ENCODE results near the gene CCDC150.

CCDC150 gene

GRCh38 chr2:196677404-196677803, 37.9 kb downstream of the CCDC150 start:
- 0 out of 2 replicates have a peak, but pooled peaks cover 9% of the 10 kb centered on the region for H3K36me3 ChIP-seq (ENCODE audit: low read length)
- no peak overlapping the region for H3K9ac ChIP-seq (ENCODE audit: low read length)
- no peak for TF ChIP-seq EZH2phosphoT487 (conservative IDR thresholded peaks at IDR 0.05; ENCODE audit: low read length)
- TF ChIP-seq, protein P1, sequence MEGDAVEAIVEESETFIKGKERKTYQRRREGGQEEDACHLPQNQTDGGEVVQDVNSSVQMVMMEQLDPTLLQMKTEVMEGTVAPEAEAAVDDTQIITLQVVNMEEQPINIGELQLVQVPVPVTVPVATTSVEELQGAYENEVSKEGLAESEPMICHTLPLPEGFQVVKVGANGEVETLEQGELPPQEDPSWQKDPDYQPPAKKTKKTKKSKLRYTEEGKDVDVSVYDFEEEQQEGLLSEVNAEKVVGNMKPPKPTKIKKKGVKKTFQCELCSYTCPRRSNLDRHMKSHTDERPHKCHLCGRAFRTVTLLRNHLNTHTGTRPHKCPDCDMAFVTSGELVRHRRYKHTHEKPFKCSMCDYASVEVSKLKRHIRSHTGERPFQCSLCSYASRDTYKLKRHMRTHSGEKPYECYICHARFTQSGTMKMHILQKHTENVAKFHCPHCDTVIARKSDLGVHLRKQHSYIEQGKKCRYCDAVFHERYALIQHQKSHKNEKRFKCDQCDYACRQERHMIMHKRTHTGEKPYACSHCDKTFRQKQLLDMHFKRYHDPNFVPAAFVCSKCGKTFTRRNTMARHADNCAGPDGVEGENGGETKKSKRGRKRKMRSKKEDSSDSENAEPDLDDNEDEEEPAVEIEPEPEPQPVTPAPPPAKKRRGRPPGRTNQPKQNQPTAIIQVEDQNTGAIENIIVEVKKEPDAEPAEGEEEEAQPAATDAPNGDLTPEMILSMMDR (IDR thresholded peaks at IDR 0.05; ENCODE audit: insufficient read depth, low read length, poor library complexity, severe bottlenecking): no peak

GRCh38 chr2:196679368-196679767, 39.9 kb downstream of the CCDC150 start:
- TF ChIP-seq, protein P1 (IDR thresholded peaks at IDR 0.05; ENCODE audit: insufficient read depth, low read length, poor library complexity, severe bottlenecking): no peak
- TF ChIP-seq EZH2phosphoT487 (conservative IDR thresholded peaks at IDR 0.05; ENCODE audit: low read length): no peak
- Histone ChIP-seq H3K9ac (ENCODE audit: low read length) (no peak overlapping the region), H3K27ac (ENCODE audit: low read depth, low read length) (no peak overlapping the region), H3K27me3 (ENCODE audit: low read length) (no peaks in the 10 kb centered on the region), H3K4me3 (ENCODE audit: insufficient read depth, low read length, poor library complexity, severe bottlenecking) (no peak overlapping the region), H2AFZ (ENCODE audit: low read depth, low read length, severe bottlenecking) (no peak overlapping the region), H3K36me3 (ENCODE audit: low read length) (peaks cover 17% of the 10 kb centered on the region; the same call in 1 of the 2 replicates), H3K9me3 (ENCODE audit: insufficient read depth, low read length) (0 out of 2 replicates have a peak, but pooled peaks cover 4% of the 10 kb centered on the region), H3K79me2 (ENCODE audit: insufficient read depth, low read length) (no peaks in the 10 kb centered on the region), H3K4me2 (ENCODE audit: low read depth, low read length, poor library complexity, severe bottlenecking) (no peak overlapping the region), H4K20me1 (ENCODE audit: low read depth, low read length) (no peaks in the 10 kb centered on the region), H3F3A (ENCODE audit: insufficient read depth) (no peaks in the 10 kb centered on the region), H3K9me2 (replicated peaks; ENCODE audit: insufficient read depth, low read length) (no peaks in the 10 kb centered on the region)

More at GRCh38 chr2:196677404-196677803, 37.9 kb downstream of the CCDC150 start:
- Histone ChIP-seq H3K27me3 (ENCODE audit: low read length) (no peaks in the 10 kb centered on the region), H3K9me2 (replicated peaks; ENCODE audit: insufficient read depth, low read length) (no peaks in the 10 kb centered on the region), H3K27ac (ENCODE audit: low read depth, low read length) (no peak overlapping the region), H3K4me2 (ENCODE audit: low read depth, low read length, poor library complexity, severe bottlenecking) (no peak overlapping the region), H3K79me2 (ENCODE audit: insufficient read depth, low read length) (no peaks in the 10 kb centered on the region), H4K20me1 (ENCODE audit: low read depth, low read length) (no peaks in the 10 kb centered on the region), H3K9me3 (ENCODE audit: insufficient read depth, low read length) (no peaks in the 10 kb centered on the region), H3K4me3 (ENCODE audit: insufficient read depth, low read length, poor library complexity, severe bottlenecking) (no peak overlapping the region), H3F3A (ENCODE audit: insufficient read depth) (no peaks in the 10 kb centered on the region), H2AFZ (ENCODE audit: low read depth, low read length, severe bottlenecking) (no peak overlapping the region)

- H3K27ac ChIP-seq (ENCODE audit: low read depth, low read length): no peak overlapping the region
- no peaks in the 10 kb centered on the region for H3K79me2 ChIP-seq (ENCODE audit: insufficient read depth, low read length)
- no peak overlapping the region for H3K4me2 ChIP-seq (ENCODE audit: low read depth, low read length, poor library complexity, severe bottlenecking)
- no peaks in the 10 kb centered on the region for H3K9me2 ChIP-seq (replicated peaks; ENCODE audit: insufficient read depth, low read length)
- H3K4me3 ChIP-seq (ENCODE audit: insufficient read depth, low read length, poor library complexity, severe bottlenecking): no peak overlapping the region
- peaks cover 13% of the 10 kb centered on the region; the same call in 1 of the 2 replicates for H3K9me3 ChIP-seq (ENCODE audit: insufficient read depth, low read length)
- H4K20me1 ChIP-seq (ENCODE audit: low read depth, low read length): no peaks in the 10 kb centered on the region
- no peak overlapping the region for H3K9ac ChIP-seq (ENCODE audit: low read length)
- no peaks in the 10 kb centered on the region for H3K27me3 ChIP-seq (ENCODE audit: low read length)
- H3F3A ChIP-seq (ENCODE audit: insufficient read depth): no peaks in the 10 kb centered on the region
- no peak overlapping the region for H2AFZ ChIP-seq (ENCODE audit: low read depth, low read length, severe bottlenecking)
- peaks cover 30% of the 10 kb centered on the region; the same call in 1 of the 2 replicates for H3K36me3 ChIP-seq (ENCODE audit: low read length)
- no peak for TF ChIP-seq EZH2phosphoT487 (conservative IDR thresholded peaks at IDR 0.05; ENCODE audit: low read length)
- TF ChIP-seq, protein P1 (IDR thresholded peaks at IDR 0.05; ENCODE audit: insufficient read depth, low read length, poor library complexity, severe bottlenecking): no peak
These were observed 42.0 kb downstream of the CCDC150 start for GRCh38 chr2:196681510-196681909.
